WTC11 (cell line): Measurements from ENCODE around the gene HPSE. TPM values are rescaled to one million over a fixed set of nuclear protein-coding genes. Genes with fewer than 3 reads are reported as not detected.

Experiments used
- ATAC-seq: fragments of 200-7000 bp; cut with Tn5 transposase; 2 replicates; pipeline ENCODE4 v1.10.0; 2021; ENCODE audit warnings: mild to moderate bottlenecking, moderate library complexity
- CTCF ChIA-PET: fragments of 300-600 bp; sonication (Branson Sonifier 250); formaldehyde crosslinking; loops from one replicate; lab custom pipeline; 2021; ENCODE audit warnings: antibody characterized with exemption; lab: Charles Lee
- POLR2A ChIA-PET: fragments of 350-600 bp; sonication (Branson Sonifier 250); formaldehyde crosslinking; loops from one replicate; lab custom pipeline; 2021; ENCODE audit warnings: antibody characterized with exemption; lab: Charles Lee
- DNase-seq: peaks from one replicate; pipeline ENCODE4 v3.0.0; 2021; ENCODE audit warnings: low spot score
- H3K27ac Mint-ChIP-seq: 2 replicates; pipeline ENCODE4 v1.8.0; 2021; ENCODE audit warnings: mixed read lengths
- H3K27me3 Mint-ChIP-seq: 2 replicates; pipeline ENCODE4 v1.8.0; 2021; ENCODE audit warnings: low read depth, mild to moderate bottlenecking, moderate library complexity, mixed read lengths
- H3K36me3 Mint-ChIP-seq: 2 replicates; pipeline ENCODE4 v1.8.0; 2021; ENCODE audit warnings: mixed read lengths
- H3K4me1 Mint-ChIP-seq: 2 replicates; pipeline ENCODE4 v1.8.0; 2022; ENCODE audit warnings: mixed read lengths
- H3K4me3 Mint-ChIP-seq: 2 replicates; pipeline ENCODE4 v1.8.0; 2021; ENCODE audit warnings: mild to moderate bottlenecking, moderate library complexity, mixed read lengths
- H3K9me3 Mint-ChIP-seq: 2 replicates; pipeline ENCODE4 v1.8.0; 2021; ENCODE audit warnings: mixed read lengths
- CBFB ChIP-seq: sonication (generic); formaldehyde crosslinking; IDR thresholded peaks from 2 replicates; pipeline ENCODE4 v1.8.1; 2022; ENCODE audit warnings: mild to moderate bottlenecking, low read depth, missing genetic modification reagents
- CREM ChIP-seq: sonication (generic); formaldehyde crosslinking; IDR thresholded peaks from 2 replicates; pipeline ENCODE4 v1.8.1; 2022; ENCODE audit warnings: mild to moderate bottlenecking, missing genetic modification reagents, moderate library complexity
- E2F1 ChIP-seq: sonication (generic); formaldehyde crosslinking; IDR thresholded peaks from 2 replicates; pipeline ENCODE4 v1.8.0; 2022; ENCODE audit warnings: mild to moderate bottlenecking, missing genetic modification reagents
- ERG ChIP-seq: fragments of 250-450 bp; sonication (Bioruptor Pico); IDR thresholded peaks from 2 replicates; pipeline ENCODE4 v1.8.0; 2021; ENCODE audit warnings: mild to moderate bottlenecking
- FOXK1 ChIP-seq: sonication (generic); formaldehyde crosslinking; IDR thresholded peaks from 2 replicates; pipeline ENCODE4 v1.8.0; 2022; ENCODE audit warnings: mild to moderate bottlenecking, moderate library complexity, missing genetic modification reagents
- GTF2I ChIP-seq: fragments of 250-450 bp; sonication (Bioruptor Pico); conservative IDR thresholded peaks from 2 replicates; pipeline ENCODE4 v1.4.0; 2021; ENCODE audit warnings: mild to moderate bottlenecking
- HMGA2 ChIP-seq: fragments of 250-450 bp; sonication (Bioruptor Pico); IDR thresholded peaks from 2 replicates; pipeline ENCODE4 v1.4.0; 2021; ENCODE audit warnings: mild to moderate bottlenecking, moderate library complexity
- IRF2 ChIP-seq: sonication (generic); formaldehyde crosslinking; IDR thresholded peaks from 2 replicates; pipeline ENCODE4 v1.8.0; 2022; ENCODE audit warnings: low read depth, missing genetic modification reagents, borderline replicate concordance
- KAT7 ChIP-seq: sonication (generic); formaldehyde crosslinking; IDR thresholded peaks from 2 replicates; pipeline ENCODE4 v1.8.1; 2023; ENCODE audit warnings: missing genetic modification reagents, mild to moderate bottlenecking, borderline replicate concordance
- NFATC4 ChIP-seq: fragments of 250-450 bp; sonication (Bioruptor Pico); IDR thresholded peaks from 2 replicates; pipeline ENCODE4 v1.9.0; 2021; ENCODE audit warnings: mild to moderate bottlenecking
- NFYB ChIP-seq: sonication (generic); formaldehyde crosslinking; conservative IDR thresholded peaks from 2 replicates; pipeline ENCODE4 v1.8.0; 2022; ENCODE audit warnings: low read depth, missing genetic modification reagents
- USF1 ChIP-seq: sonication (generic); formaldehyde crosslinking; IDR thresholded peaks from 2 replicates; pipeline ENCODE4 v1.8.0; 2022; ENCODE audit warnings: mild to moderate bottlenecking, missing genetic modification reagents
- total RNA-seq: library from RNA; stranded (reverse); gene quantifications from 3 replicates; pipeline ENCODE4 v1.2.3, GENCODE V29; 2021
- TF ChIP-seq, protein P1 (sequence below): sonication (generic); formaldehyde crosslinking; IDR thresholded peaks from 2 replicates; pipeline ENCODE4 v1.8.0; 2022; ENCODE audit warnings: missing genetic modification reagents

HPSE gene
- total RNA-seq, 1 experiment from 2014 or later: 3.0 TPM

- TF ChIP-seq NFATC4 (CRISPR knock-in tag) (no peak), CBFB (CRISPR knock-in tag) (no peak)
- POLR2A ChIA-PET: no interaction called here
- H3K27ac Mint-ChIP-seq: no peak overlapping the region
- DNase-seq (no peak), ATAC-seq (no peak)
- CTCF ChIA-PET: interaction anchor here (0.7 to 1.1 kb wide), 2 partner anchors 17 to 59 kb away, joined by 3 read pairs; no protein-coding TSS in a partner anchor
- peaks cover 18% of the 10 kb centered on the region for H3K27me3 Mint-ChIP-seq
- H3K36me3 Mint-ChIP-seq: no peaks in the 10 kb centered on the region; the same call in 1 of the 2 replicates
- H3K9me3 Mint-ChIP-seq: peaks cover 15% of the 10 kb centered on the region
- no peaks in the 10 kb centered on the region for H3K4me1 Mint-ChIP-seq
- no peak overlapping the region for H3K4me3 Mint-ChIP-seq
Observed at GRCh38 chr4:83340692-83341343, 6.2 kb upstream of the HPSE start.

- Mint-ChIP-seq H3K27me3 (peaks cover 30% of the 10 kb centered on the region), H3K4me1 (peaks cover 6% of the 10 kb centered on the region), H3K4me3 (no peak overlapping the region), H3K9me3 (peaks cover 8% of the 10 kb centered on the region; the same call in 1 of the 2 replicates), H3K36me3 (no peaks in the 10 kb centered on the region), H3K27ac (no peak overlapping the region)
- TF ChIP-seq HMGA2 (CRISPR knock-in tag): peak; percentile 92
- no peak for TF ChIP-seq USF1
- POLR2A ChIA-PET: no interaction called here
- CTCF ChIA-PET: no interaction called here
- ATAC-seq: no peak
- DNase-seq: no peak
Observed at GRCh38 chr4:83339573-83339972, 4.9 kb upstream of the HPSE start.

DNA sequence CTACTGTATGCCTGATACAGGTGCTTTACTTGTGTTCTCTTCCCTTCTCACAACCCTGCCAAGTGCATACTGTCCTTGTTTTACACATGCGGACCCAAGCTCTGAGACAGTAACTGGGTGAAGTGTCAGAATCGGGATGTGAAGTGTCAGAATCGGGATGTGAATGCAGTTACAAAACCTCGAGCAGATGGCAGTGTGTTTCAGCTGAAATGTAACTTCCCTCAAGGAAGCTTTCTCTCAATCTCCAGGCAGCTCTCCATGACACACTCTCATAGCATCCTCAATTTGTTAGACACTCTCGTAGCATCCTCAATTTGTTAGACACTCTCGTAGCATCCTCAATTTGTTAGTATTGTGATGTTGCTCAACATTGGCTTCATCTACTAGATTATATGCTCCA, 1.1 kb upstream of the HPSE start:
- Mint-ChIP-seq H3K4me3 (peak overlapping the region; percentile 84), H3K36me3 (no peaks in the 10 kb centered on the region), H3K4me1 (peaks cover 9% of the 10 kb centered on the region), H3K9me3 (0 out of 2 replicates have a peak, but pooled peaks cover 4% of the 10 kb centered on the region), H3K27ac (no peak overlapping the region), H3K27me3 (peaks cover 62% of the 10 kb centered on the region)
- ChIA-PET CTCF (interaction anchor here (0.9 kb wide), 1 partner anchor 53 kb away, joined by 3 read pairs; no protein-coding TSS in a partner anchor), POLR2A (no interaction called here)
- DNase-seq: no peak
- no peak for ATAC-seq
- TF ChIP-seq E2F1 (CRISPR knock-in tag) (no peak), USF1 (no peak), NFYB (CRISPR knock-in tag) (no peak), FOXK1 (CRISPR knock-in tag) (no peak), IRF2 (no peak), ERG (CRISPR knock-in tag) (no peak), GTF2I (no peak), CREM (CRISPR knock-in tag) (no peak), KAT7 (CRISPR knock-in tag) (no peak)
- TF ChIP-seq, protein P1, sequence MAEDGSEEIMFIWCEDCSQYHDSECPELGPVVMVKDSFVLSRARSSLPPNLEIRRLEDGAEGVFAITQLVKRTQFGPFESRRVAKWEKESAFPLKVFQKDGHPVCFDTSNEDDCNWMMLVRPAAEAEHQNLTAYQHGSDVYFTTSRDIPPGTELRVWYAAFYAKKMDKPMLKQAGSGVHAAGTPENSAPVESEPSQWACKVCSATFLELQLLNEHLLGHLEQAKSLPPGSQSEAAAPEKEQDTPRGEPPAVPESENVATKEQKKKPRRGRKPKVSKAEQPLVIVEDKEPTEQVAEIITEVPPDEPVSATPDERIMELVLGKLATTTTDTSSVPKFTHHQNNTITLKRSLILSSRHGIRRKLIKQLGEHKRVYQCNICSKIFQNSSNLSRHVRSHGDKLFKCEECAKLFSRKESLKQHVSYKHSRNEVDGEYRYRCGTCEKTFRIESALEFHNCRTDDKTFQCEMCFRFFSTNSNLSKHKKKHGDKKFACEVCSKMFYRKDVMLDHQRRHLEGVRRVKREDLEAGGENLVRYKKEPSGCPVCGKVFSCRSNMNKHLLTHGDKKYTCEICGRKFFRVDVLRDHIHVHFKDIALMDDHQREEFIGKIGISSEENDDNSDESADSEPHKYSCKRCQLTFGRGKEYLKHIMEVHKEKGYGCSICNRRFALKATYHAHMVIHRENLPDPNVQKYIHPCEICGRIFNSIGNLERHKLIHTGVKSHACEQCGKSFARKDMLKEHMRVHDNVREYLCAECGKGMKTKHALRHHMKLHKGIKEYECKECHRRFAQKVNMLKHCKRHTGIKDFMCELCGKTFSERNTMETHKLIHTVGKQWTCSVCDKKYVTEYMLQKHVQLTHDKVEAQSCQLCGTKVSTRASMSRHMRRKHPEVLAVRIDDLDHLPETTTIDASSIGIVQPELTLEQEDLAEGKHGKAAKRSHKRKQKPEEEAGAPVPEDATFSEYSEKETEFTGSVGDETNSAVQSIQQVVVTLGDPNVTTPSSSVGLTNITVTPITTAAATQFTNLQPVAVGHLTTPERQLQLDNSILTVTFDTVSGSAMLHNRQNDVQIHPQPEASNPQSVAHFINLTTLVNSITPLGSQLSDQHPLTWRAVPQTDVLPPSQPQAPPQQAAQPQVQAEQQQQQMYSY (CRISPR knock-in tag): no peak
